GM19324 (cell line): ENCODE data around the gene ATG10.

ENCODE experiments used
- ATAC-seq: cut with Tn5 transposase; IDR thresholded peaks from one replicate; pipeline ENCODE4 v1.9.1; 2021; ENCODE audit warnings: mild to moderate bottlenecking, moderate library complexity; ENCODE audit not compliant: unreplicated experiment, low FRiP score

ATG10 gene

DNA sequence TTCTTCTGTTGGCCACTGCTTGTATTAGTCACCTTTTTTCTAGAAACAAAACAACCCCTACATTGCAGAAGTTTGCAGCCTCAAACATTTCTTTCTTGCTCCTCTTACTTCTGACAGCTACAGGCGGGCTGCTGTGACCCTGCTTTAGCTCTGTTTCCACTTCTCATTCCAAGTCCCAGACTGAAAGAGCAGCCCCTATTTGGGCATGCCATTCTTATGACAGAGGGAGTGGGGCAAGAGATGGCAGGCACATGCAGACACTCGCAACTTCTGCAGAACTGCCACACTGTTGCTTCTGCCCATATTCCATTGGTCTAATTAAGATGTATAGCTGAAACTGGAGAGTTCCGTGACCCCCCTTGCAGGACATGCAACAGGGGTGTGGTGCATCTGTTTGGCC lies 325.9 kb downstream of the ATG10 start:
- ATAC-seq = no peak

DNA sequence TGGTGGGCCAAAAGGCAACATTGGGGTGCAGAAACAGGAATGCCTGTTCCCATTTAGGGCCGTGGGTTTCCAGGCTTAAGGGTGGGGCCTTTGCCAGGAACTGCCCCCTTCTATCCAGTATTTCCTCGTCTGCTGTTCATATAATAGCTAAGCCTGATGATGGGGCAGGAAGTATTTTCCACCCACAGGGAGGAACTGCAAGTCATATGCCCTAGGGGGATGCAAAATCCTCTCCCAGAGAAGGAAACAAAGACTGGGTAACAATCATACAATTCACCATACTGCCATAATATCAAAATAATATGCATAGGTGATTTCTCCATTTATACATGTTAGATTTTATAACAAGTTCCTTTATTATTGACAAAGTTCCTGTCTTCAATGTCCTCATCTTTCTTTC lies 326.8 kb downstream of the ATG10 start:
- ATAC-seq = no peak

DNA sequence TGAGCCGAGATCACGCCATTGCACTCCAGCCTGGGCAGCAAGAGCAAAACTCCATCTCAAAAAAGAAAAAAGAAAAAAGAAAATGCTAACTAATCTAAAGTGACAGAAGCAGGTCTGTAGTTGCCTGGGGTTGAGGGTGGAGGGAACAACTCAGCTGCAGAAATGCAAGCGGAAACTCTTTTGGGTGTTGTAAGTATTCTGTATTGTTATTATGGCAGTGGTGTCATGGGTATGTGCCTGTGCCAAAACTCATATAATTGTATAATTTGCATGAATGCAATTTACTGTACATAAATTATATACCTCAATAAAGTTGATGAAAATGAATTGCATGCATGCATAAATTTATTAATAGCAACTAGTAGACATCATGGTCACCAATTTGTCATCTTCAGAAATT lies 329.4 kb downstream of the ATG10 start:
- no peak for ATAC-seq
